HG03097 (cell line): ENCODE data around the gene DMKN.

Experiments used
- ATAC-seq: cut with Tn5 transposase; IDR thresholded peaks from one replicate; pipeline ENCODE4 v1.9.1; 2021; ENCODE audit not compliant: unreplicated experiment, low FRiP score

DMKN gene

DNA sequence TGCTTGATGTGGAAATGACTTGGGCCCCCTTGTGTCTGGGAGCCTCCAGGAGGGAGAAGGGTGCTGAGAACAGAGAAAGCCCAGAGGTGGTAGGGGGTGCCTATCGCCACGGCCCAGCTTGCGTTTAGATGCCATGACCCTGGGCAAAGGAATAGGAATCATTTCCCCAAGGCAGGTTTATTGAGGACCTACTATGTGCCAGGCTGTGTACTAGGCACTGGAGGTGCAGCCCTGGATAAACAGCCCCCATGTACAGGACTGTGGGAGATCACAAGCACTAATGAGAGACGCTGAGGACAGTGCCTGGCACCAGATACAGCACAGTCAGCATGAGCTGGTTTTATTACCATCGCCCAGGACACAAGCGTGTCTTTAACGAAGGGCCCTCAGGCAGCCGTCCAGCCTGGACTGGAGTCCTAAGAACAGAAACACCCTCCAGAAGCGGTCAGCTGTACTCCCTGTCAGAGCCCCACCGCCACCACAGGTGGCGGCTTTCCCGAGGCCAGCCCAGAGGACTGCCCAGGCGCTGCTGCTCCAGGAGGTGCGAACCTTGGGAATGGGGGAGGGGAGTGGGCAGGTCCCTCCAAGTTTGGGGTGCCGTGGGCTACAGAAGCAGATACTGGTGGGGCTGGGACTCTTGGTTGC lies 36.6 kb upstream of the DMKN start:
- no peak for ATAC-seq

DNA sequence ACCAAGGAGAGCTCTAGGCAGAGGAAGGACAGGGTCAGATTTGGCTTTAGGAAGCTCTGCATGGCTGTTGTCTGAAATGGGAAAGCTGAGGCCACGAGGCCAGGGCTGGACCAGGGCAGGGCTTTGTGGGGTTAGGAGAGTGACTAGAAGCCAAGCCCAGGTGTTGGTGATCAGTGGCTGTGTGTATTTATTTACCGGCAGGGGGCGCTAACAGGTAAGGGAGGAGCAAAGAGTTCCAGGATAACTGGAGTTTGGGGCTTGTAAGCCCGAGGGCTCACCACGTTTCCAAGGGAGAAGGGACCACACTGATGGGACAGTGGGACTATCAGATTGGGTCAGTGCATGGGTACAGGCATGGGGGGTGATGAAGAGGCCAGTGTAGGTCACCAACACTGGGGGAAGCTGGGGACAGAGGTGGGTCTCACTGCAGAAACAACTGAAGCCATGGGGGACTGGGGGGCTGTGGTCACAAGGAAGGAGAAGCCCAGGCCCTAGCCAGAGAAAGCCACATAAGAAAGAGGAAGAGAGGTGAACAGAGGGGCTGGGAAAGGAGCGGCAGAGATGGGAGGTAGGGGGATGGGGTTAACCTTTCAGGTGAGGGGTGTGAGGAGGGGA lies 35.8 kb upstream of the DMKN start:
- no peak for ATAC-seq

DNA sequence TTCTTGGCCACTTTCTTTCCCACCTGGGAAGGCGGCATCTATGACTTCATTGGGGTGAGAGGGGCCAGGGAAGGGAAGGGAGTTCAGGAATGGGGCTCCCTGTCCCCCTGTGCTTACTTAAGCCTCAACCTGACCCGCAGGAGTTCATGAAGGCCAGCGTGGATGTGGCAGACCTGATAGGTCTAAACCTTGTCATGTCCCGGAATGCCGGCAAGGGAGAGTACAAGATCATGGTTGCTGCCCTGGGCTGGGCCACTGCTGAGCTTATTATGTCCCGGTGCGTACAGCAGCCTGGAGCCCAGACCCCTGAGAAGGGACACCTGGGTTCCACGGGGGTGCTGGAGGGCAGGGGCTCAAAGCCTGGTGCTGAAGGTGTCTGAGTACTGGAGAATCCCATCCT lies 33.1 kb upstream of the DMKN start:
- ATAC-seq = no peak

DNA sequence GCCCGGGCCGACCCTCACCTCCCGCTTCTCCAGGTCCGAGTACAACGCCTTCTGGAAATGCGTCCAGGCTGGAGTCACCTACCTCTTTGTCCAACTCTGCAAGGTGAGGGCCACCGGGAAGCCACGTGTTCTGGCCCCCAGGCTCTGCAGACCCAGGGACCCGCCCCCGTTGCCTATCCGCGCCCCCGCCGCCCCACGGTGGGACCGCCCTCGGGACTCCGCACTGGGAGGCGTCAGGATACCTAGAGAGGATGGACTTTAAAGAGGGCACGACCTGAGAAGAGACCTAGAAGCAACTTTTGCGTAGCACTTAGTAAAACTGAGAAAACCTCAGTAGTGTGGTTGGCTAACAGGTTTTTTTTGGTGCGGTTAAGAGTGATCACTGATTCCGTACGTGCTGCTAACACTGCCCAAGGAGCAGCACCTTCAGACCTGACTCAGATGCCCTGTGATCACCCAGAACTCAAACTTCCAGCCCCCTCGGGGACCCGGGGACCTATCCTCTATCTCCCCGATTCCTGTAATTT lies 32.5 kb upstream of the DMKN start:
- peak; percentile 21 for ATAC-seq

DNA sequence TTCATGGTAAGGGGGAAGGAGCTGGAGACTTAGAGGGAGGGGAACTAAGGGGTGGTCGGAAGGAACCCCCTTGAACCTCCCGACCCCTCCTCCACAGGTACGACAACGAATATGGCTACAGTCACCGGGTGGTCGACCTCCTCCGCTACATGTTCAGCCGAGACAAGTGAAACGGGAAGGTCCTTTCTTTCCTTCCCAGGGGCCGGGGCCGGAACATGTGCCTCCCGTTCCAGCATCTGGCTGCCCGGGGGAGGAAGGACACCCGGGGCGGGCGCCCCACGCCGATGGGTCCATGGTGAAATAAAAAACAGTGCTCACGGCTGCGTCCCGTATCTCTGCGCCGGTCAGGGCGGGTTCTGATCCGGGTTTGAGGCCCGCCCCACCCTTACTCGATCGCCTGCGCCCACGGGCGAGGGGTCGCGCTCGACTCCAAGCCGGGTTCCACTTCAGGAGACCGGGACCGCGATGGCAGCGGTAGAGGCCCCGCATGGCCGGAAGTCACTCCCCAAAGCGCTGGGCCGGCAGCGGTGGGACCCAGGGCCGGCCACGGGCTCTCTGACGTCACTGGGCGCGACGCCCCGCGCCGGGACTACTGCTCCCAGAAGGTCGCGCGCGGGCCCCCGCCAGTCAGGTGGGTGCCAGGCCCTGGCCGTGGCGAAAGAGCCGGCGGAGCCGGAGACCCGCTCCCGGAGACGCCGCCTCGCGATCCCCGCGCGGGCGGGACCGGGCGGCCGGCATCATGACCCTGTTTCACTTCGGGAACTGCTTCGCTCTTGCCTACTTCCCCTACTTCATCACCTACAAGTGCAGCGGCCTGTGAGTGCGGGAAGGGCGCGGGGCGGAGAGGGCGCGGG lies 31.8 kb upstream of the DMKN start, which contains the start of gene TMEM147:
Gene TMEM147 (plus strand): TSS at position 626 of the 854 bp plus-strand sequence. CDS start 114 bp downstream, at position 740.
- ATAC-seq = peak; percentile 66

DNA sequence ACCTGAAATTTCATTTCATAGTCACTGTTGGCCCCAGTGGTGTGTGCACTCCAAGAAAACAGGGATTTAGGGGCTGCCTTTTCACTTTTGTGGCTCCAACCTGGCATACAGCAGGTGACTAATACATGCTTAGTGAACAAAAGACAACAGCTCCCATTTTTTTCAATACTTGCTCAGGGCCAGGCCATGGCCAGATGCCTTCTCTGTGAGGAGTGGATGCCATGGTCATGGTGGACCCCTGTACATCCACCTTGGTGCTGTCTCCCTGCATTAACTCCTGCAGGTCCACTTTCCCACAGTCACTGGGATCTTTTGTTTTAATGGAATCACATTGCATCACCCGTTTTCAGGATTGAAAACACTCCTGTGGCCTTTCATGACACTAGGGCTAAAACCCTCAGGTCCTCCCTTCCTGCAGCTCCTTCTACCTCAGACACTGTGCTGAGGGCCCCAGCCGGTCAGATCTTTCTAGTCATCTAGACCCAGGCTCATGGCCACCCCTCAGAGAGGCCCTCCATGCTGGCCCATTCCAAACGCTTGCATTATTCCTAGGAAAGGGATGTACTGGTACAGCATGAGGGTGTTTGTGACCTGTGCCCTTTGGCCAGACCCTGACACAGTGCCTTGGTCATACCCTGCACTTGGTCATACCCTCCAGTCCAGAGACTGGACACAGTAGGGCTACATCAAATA lies 30.8 kb upstream of the DMKN start:
- no peak for ATAC-seq

DNA sequence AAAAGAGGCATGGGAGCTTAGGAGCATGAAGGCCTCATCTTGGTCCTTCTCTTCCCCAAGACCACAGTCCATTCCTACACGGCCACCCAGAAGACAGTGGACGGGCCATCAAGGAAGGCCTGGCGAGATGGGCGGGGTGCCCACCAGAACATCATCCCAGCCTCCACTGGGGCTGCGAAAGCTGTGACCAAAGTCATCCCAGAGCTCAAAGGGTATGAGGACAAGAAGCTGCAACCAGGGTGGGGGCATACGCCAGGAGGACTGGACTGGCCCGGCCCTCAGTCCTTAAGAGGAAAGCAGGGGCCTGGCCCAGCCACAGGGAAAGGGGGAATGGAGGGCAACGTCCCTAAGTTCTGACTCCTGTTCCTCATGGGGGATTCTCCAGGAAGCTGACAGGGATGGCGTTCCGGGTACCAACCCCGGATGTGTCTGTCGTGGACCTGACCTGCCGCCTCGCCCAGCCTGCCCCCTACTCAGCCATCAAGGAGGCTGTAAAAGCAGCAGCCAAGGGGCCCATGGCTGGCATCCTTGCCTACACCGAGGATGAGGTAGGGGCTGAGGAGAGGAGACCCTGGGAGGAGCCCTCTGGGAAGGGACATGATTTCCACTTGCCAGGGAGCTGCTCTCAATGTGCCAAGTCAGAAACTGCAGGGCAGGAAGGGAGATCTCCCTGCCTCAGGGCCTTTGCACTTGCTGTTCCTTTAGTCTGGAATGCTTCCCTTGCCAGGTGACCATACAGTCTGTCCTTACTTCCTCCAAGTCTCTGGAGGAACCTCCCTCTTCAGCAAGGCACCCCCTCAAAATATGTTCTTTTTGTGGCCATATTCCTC lies 30.0 kb upstream of the DMKN start:
- ATAC-seq = no peak

DNA sequence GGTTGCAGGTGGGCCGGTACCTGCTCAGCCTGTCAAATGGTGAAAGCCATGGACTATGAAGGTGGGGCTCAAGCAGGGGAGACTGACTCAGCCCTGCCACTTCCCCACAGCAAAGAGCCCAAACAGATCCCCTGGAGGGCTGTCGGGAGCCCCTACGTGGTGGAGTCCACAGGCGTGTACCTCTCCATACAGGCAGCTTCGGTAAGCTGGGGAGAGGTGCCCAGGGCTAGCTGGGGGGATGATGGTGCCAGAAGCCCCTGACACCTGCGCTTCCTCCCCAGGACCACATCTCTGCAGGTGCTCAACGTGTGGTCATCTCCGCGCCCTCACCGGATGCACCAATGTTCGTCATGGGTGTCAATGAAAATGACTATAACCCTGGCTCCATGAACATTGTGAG lies 28.8 kb upstream of the DMKN start:
- no peak for ATAC-seq

DNA sequence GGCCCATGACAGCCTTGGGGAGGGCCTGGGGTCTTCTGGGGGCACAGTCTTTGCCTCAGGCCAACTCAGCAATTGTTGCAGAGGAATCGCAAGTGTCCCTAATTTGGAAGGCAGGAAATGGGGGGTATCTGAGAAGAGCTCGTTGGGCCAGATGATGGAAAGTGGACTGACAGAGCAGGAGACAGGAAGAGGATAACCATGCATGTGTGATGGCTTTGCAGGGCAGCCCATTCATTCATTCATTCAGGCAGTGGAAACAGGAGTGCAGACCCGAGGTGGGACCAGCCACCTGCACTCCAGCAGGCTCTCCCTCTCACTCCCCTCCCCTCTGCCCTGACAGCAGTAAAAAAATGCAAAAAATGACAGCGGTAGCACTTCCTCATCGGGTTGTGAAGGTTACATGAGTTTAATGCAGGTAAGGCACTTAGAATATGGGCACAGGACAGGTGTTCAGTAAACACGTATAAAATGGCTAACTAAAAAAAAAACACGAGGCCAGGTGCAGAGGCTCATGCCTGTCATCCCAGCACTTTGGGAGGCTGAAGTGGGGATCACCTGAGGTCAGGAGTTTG lies 27.0 kb upstream of the DMKN start:
- no peak for ATAC-seq

DNA sequence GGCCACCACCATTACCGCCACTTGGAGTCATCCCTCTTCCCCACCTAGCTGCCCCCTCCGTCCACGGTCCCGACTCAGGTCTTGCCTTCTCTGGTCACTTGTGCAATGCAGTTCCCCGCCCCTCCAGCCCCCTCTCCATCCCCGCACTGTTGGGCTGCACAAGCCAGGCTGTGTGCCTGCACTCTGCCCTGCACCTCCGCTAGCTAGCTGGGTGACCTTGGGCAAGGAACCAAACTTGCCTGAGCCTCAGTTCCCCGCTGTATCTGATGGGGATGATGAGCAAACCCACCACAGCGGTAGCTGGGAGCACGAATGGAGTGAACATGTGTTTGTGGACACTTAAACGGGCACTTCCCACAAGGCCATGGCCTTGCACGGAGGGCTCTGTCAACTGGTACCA lies 26.4 kb upstream of the DMKN start:
- ATAC-seq = no peak

DNA sequence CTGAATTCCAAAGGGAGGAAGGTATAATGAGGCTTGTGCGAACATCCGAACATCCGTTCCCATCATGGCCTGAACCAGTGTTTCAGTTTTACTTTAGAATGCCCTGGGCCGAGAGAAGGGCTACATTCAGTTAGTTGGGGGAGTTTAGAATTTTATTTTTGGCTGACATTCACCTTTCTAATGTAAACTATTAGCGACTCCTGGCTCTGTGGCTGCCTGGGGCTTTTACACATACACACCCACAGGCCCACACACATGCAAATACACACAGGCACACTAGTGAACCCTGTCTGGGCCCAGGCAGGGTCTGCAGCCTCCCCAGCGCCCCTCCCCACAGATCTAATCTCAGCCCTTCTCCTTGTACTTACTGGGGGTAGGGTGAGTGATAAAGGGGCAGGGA lies 25.9 kb upstream of the DMKN start:
- no peak for ATAC-seq

DNA sequence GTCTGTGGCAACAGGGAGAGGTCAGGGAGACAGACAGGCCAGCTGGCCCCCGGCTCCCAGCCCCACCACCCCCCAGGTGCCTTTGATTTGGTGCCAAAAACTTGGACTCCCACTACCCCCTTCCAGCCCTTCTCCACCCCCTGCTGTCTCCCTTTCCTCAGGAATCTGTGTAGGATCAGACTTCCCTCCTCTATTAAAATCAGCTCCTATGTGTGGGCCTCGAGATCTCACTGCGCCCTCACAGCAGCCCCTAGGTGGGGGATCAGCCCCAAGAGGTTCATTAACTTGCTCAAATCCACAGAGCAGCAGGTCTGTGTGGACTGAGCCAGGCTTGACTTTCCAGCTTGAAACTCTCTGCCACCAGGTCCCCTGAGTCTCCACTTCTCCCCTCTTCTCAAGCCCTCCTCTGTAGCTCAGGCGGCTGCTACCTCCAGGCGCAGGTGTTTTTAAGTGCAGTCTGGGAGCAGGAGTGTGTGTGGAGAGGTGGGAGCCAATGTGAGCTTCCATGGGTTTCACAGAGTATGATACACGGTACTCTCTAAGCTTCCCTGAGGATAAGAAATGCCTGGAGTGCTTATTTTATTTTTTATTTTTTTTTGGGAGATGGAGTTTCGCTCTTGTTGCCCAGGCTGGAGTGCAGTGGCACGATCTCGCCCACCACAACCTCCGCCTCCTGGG lies 21.5 kb upstream of the DMKN start:
- no peak for ATAC-seq

DNA sequence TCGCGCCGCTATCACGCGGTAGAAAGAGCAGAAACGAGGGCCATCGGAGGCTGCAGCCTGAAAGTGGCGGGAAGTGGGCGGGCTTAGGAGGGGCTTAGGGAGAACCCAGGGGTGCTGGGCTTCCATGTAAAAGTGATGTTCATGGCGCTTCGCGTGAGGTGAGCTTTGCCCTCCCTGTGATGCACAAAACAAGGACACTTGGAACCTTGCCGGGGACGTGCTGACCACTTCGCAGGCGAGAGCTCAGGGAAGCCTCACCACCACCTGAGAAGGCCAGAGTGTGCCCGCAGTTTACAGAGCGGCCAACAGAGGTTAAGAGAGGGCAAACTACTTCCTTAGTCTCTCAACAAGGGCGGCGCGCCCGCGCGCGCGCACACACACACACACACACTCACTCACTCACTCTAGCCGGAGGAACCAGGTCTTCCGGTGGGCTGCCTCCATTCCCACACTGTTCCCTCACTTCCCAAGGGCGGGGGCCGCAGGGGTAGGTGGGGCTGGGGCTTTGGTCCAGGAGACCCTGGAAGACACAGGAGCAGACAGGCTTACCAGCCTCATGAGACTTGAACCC lies 20.5 kb upstream of the DMKN start:
- ATAC-seq = no peak

DNA sequence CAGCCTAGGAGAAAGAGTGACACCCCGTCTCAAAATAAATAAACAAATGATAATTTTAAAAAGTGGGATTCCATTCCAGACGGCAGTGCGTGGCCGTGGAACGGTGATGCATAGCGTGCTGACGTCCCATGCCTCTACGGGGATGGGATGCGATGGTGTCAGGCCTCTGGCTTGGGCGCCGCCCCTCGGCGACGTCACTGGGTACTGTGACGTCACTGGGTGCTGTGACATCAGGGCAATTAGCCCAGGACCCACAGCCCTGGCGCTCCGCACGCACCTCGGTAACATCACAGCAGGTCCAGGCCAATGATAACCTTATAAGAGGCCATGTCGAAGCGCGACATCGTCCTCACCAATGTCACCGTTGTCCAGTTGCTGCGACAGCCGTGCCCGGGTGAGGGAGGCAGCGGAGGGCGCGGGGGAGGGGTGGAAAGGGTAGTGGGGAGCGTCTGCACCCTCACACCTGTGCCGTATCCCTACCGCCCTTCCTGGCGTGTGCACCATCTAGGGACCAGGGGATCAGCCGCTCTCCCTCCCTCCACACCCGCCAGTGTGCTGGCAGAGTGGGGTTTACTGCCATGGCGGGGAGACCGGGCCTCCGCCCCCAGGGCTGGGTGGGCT lies 19.9 kb upstream of the DMKN start, which contains the start of gene GAPDHS:
Gene GAPDHS (plus strand): TSS at position 256 of the 621 bp plus-strand sequence. CDS start 72 bp downstream, at position 328.
- ATAC-seq = no peak

DNA sequence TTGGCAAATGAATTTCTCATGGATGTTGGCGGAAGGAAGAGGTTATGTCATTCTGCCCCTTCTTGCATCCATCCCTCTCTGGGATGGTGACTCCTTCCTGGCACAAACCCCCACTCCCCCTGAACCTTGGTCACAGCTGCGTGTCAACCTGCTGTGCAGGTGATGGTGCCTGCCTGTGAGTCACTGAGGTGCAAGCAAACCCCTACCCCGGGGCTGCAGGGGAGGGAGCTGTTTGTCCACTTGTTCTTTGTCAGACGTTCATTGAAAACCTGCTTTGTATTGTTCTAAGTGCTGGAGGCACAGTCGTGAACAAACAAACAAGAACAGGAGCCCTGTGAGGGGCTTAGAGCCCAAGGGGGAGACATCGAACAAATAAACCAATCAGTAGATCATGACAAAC lies 17.8 kb upstream of the DMKN start:
- ATAC-seq = no peak

DNA sequence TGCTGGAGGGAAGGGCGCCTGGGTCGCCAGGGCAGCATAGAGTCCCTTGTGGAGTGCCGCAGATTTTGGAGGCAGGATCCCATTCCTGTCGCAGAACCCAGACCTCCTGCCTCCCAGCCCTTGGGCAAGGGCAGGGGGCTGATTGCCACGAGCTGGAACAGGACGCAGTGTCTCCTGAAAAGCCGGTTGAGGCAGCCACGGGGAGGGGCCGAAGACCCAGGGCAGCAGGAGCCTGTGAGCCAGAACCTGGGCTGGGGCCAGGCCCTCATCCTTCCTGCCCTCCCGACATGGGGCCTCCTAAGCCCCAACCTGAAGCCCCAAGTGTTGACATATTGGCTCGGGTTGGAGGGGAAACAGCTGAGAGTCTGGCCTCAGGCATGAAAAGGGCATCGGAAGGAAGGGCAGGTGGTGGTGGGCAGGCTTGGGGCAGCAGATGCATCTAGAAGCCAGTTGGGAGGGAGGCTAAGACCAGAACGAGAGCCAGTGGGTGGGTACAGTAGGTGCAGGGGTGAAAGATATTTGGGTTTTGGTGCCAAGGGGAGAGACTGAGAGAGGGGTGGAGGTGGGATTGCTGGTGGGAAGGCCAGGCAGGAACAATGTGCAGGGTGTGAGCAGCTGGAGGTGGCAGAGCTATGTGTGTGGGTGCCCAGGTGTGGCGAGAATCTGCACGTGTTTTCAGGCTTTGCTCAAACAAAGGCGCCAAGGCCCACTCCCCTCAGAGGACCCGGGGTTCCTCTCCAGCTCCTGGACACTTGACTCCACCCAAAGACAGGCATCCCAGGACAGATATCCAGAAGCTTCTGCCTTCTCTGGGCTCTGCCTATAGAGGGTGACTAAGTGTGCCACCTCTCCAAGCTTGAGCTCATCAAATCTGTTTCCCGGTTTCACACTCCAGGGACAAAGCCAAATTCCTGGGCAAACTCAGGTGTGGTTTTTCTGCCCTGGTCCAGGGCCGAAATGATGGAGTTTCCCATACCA lies 16.1 kb upstream of the DMKN start:
- no peak for ATAC-seq
